ENCODE measurements around the gene LZIC.

LZIC gene

GRCh38 chr1:9886092-9886742 lies 57.0 kb downstream of the LZIC start:
- no peak for DNase-seq (ENCODE audit: low read depth in 2 of 3, low spot score in 1 of 3)

GRCh38 chr1:9884805-9885204 lies 58.4 kb downstream of the LZIC start:
- no peak for DNase-seq (ENCODE audit: low read depth in 2 of 3, low spot score in 1 of 3)

GRCh38 chr1:9883585-9884449 lies 59.4 kb downstream of the LZIC start:
- no peak for DNase-seq (ENCODE audit: low read depth in 2 of 3, low spot score in 1 of 3)

- no peak for DNase-seq (ENCODE audit: low read depth in 2 of 3, low spot score in 1 of 3)
Observed at GRCh38 chr1:9882945-9883303, 60.3 kb downstream of the LZIC start.

GRCh38 chr1:9882296-9882944 lies 60.8 kb downstream of the LZIC start:
- no peak for DNase-seq (ENCODE audit: low read depth in 2 of 3, low spot score in 1 of 3)

- DNase-seq (ENCODE audit: low read depth in 2 of 3, low spot score in 1 of 3): no peak
Observed at GRCh38 chr1:9881838-9882249, 61.3 kb downstream of the LZIC start.

Measured in stimulated activated CD4-positive, alpha-beta T cell treated with anti-CD3 and anti-CD28 coated beads, Interleukin-12 subunit alpha, Interleukin-12 subunit beta, amount 100 ng/mL, for 48 hours (primary cell).